Tibial nerve (tissue), 4 donors: ENCODE data around the gene PERM1.

Experiments
- CTCF ChIP-seq, 5 experiments: fragments of 200-600 bp in 3 of 5; fragments of 450-650 bp in 2 of 5; sonication (generic) in 3 of 5; IDR thresholded peaks; one replicate each; pipeline ENCODE4 v1.5.1; 2016 to 2019; ENCODE audit warnings: antibody characterized with exemption in 5 of 5, mild to moderate bottlenecking in 3 of 5, moderate library complexity in 2 of 5
- EP300 ChIP-seq, 2 donors: sonication (generic); formaldehyde crosslinking; IDR thresholded peaks; one replicate each; pipeline ENCODE4 v1.6.1; 2017; ENCODE audit warnings: antibody characterized with exemption in 2 of 2, mild to moderate bottlenecking in 1 of 2
- POLR2A ChIP-seq, 2 donors: fragments of 450-650 bp; IDR thresholded peaks; one replicate each; pipeline ENCODE4 v1.6.1; 2017; ENCODE audit warnings: antibody characterized with exemption in 2 of 2, mild to moderate bottlenecking in 2 of 2, moderate library complexity in 2 of 2

- TF ChIP-seq CTCF (IDR thresholded peaks at IDR 0.05) (no peak), POLR2A (IDR thresholded peaks at IDR 0.05) (no peak), EP300 (IDR thresholded peaks at IDR 0.05) (no peak)
These were observed 11.6 kb upstream of the PERM1 start for GRCh38 chr1:993379-993995.
